Chondrocyte (in vitro differentiated cells): ENCODE measurements around the gene INSC. TPM values are rescaled to one million over a fixed set of nuclear protein-coding genes. Genes with fewer than 3 reads are reported as not detected.

ENCODE experiments used
- DNase-seq: peaks from one replicate; pipeline ENCODE4 v3.0.0; 2021; ENCODE audit warnings: mixed read lengths, low spot score
- H3K27ac Mint-ChIP-seq: one replicate; pipeline ENCODE4 v1.8.0; 2021; ENCODE audit warnings: mild to moderate bottlenecking, moderate library complexity, mixed read lengths; ENCODE audit not compliant: unreplicated experiment
- H3K27me3 Mint-ChIP-seq: 2 replicates; pipeline ENCODE4 v1.8.0; 2021; ENCODE audit warnings: low read depth, mixed read lengths
- H3K36me3 Mint-ChIP-seq: 2 replicates; pipeline ENCODE4 v1.8.0; 2021; ENCODE audit warnings: low read depth, mixed read lengths
- H3K4me1 Mint-ChIP-seq: 2 replicates; pipeline ENCODE4 v1.8.0; 2021; ENCODE audit warnings: low read depth, mild to moderate bottlenecking, mixed read lengths
- H3K4me3 Mint-ChIP-seq: one replicate; pipeline ENCODE4 v1.8.0; 2021; ENCODE audit warnings: mild to moderate bottlenecking, moderate library complexity, mixed read lengths; ENCODE audit not compliant: unreplicated experiment
- H3K9me3 Mint-ChIP-seq: 2 replicates; pipeline ENCODE4 v1.8.0; 2021; ENCODE audit warnings: low read depth, mixed read lengths
- CTCF ChIP-seq: fragments of 200-600 bp; sonication (generic); IDR thresholded peaks from 2 replicates; pipeline ENCODE4 v1.5.0; 2021; ENCODE audit warnings: antibody characterized with exemption, mild to moderate bottlenecking, moderate library complexity
- total RNA-seq: library from RNA; stranded (reverse); gene quantifications from 3 replicates; pipeline ENCODE4 v1.2.1, GENCODE V29; 2021

The INSC gene
- total RNA-seq, 1 donor from 2014 or later = not detected

GRCh38 chr11:15118431-15118830 lies 3.7 kb downstream of the INSC start:
- H3K9me3 Mint-ChIP-seq = no peaks in the 10 kb centered on the region
- H3K4me3 Mint-ChIP-seq = no peak overlapping the region
- H3K36me3 Mint-ChIP-seq = no peaks in the 10 kb centered on the region
- no peak for TF ChIP-seq CTCF
- peaks cover 23% of the 10 kb centered on the region for H3K27me3 Mint-ChIP-seq
- peaks cover 4% of the 10 kb centered on the region for H3K4me1 Mint-ChIP-seq
- no peak overlapping the region for H3K27ac Mint-ChIP-seq
- no peak for DNase-seq

- DNase-seq = no peak
- Mint-ChIP-seq H3K4me1 (peaks cover 8% of the 10 kb centered on the region), H3K27ac (no peak overlapping the region), H3K27me3 (peaks cover 18% of the 10 kb centered on the region), H3K36me3 (no peaks in the 10 kb centered on the region), H3K4me3 (no peak overlapping the region), H3K9me3 (no peaks in the 10 kb centered on the region)
- TF ChIP-seq CTCF = no peak
Measured at GRCh38 chr11:15119352-15119751, 4.6 kb downstream of the INSC start.

- Mint-ChIP-seq H3K27me3 (peaks cover 18% of the 10 kb centered on the region), H3K36me3 (no peaks in the 10 kb centered on the region), H3K4me3 (no peak overlapping the region), H3K4me1 (peaks cover 7% of the 10 kb centered on the region), H3K27ac (no peak overlapping the region), H3K9me3 (no peaks in the 10 kb centered on the region)
- no peak for TF ChIP-seq CTCF
- no peak for DNase-seq
Measured at GRCh38 chr11:15119826-15120225, 5.1 kb downstream of the INSC start.

- Mint-ChIP-seq H3K27ac (no peak overlapping the region), H3K4me3 (no peak overlapping the region), H3K9me3 (no peaks in the 10 kb centered on the region), H3K4me1 (peaks cover 4% of the 10 kb centered on the region), H3K27me3 (no peaks in the 10 kb centered on the region), H3K36me3 (no peaks in the 10 kb centered on the region)
- no peak for DNase-seq
- no peak for TF ChIP-seq CTCF
Measured at GRCh38 chr11:15123849-15124248, 9.1 kb downstream of the INSC start.

GRCh38 chr11:15124528-15124927 lies 9.8 kb downstream of the INSC start:
- Mint-ChIP-seq H3K27me3 (no peaks in the 10 kb centered on the region), H3K27ac (no peak overlapping the region), H3K4me1 (peaks cover 4% of the 10 kb centered on the region), H3K9me3 (no peaks in the 10 kb centered on the region), H3K4me3 (no peak overlapping the region), H3K36me3 (no peaks in the 10 kb centered on the region)
- TF ChIP-seq CTCF = no peak
- DNase-seq = no peak
